Placental epithelial cell (primary cell): ENCODE measurements around the gene STX19. TPM values are rescaled to one million over a fixed set of nuclear protein-coding genes. Genes with fewer than 3 reads are reported as not detected.

Experiments
- small RNA-seq: library from RNA; depleted of rRNA; stranded (forward); fragments of <200 nt; gene quantifications from one replicate; pipeline ENCODE3, GENCODE V24; 2012
- total RNA-seq: library from RNA; depleted of rRNA; stranded (reverse); fragments of >200 nt; gene quantifications from 2 replicates; pipeline ENCODE4 v1.2.3, GENCODE V29; 2012

Gene STX19
- total RNA-seq: 0.79 and 1.2 TPM in 2 replicates

DNA sequence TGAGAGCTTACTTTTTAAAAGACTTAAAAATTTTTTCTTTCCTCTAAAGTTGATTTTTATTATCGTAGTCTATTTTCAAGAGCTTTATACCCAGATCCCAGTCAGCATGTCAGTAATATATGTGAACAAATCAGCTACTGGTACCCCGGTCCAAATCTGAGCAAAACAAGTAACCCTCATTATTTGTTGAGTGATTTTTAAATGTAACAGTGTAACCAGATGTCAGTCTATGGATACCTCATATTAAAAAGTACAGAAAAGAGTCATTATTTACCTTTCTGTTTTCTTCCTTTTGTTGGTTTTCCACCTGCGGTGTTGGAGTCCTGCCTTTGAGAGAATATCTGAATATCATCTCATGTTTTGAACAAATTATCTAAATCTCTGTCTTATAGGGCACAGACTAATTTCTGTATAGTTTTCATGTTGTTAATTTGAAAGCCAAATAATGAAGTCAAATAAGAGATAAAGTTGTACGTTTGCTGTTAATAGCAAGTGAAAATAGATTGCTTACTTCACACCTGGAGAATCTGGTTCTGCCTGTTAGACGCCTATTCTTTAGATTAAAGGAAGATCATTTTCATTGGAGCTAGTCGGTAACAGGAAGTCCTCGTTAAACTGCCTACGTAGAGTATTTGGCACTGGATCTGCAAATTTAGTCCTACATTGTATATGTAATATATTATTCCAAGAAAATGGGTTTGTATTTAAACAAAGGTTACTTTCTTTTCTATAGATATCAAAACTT, at the start of gene STX19:
TSS of gene STX19 (minus strand) at position 505 of the 745 bp plus-strand sequence. CDS start 13,328 bp downstream, outside the sequence.

DNA sequence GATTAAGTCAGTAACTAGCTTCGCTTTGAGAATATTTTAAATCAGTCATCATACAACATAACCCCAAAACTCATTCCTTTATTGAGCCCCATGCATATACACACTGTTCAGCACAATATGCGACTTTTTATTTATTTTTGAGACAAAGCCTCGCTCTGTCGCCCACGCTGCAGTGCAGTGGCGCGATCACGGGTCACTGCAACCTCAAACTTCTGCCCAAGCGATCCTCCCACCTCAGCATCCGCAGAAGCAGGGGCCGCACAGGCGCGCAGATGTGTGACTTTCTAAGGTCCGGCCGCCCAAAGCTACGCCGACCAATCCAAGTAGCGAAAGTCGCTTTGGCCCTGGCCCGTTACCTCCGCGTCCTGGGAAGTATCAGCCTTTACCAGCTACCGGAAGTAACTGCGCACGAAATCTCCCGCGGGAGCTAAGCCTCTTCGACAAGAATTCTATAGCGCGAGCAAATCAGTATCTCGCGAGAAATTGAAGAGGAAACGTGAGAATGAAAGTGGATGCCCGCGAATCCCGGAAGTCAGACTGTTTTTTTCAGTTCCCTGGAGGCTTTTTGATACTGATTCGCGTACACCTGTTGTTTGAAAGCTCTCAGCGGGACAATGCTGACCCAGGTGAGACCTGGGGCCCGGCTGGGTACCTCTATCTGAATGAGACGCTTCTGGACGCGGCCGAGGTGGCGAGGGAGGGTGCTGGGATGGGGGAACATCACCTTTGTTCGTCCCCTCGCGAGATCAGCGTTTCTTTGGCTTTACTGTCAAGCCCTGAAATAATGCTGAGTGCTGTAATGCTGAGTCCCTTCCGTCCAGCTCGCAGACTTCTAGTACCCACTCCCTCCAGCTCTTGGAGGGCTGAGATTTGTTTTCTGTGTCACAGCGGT, 34.4 kb upstream of the STX19 start, which contains the start of the genes DHFR2 and NSUN3:
TSS of gene DHFR2 (minus strand) at position 404 of the 892 bp plus-strand sequence. CDS start 1,405 bp downstream, outside the sequence.
TSS of gene NSUN3 (plus strand) at position 549 of the 892 bp plus-strand sequence. CDS start at position 615, 66 bp downstream.

DNA sequence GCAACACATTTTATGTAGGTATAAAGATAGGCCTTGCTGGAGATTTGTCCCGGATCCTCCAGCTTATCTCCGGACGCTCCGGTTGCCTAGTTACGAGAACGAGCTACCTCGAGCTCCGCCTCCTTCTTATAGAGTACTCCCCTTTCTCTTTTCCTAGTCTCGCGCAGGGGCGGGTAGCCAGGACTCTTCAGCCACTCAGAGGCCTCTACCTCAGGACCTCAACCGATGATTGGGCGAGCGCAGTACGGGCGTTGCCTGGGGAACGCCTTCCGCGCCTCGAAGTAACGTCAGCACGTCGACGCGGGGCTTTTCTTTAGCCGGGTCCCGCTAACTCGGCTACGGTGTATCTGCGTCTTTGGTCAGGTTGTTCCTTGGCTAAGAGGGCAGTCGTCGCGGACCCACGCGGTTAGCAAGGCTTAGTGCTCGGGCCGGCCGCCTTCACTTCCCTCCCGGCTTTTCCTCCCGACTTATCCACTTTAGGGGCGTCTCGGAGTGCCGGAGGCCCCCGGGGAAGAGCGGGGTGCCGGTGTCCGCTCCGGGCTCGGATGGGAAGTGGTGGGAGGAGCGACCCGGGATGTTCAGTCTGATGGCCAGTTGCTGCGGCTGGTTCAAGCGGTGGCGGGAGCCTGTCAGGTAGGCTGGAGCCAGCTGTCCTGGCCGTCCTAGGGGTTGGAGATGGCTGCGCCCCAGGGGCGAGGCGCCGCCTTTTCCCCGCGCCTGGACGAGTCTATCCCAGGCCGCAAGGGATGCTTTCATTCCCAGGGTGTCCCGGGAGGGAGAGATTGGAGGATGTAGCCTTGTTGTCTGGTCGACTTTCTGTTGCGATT, 48.3 kb downstream of the STX19 start, which contains the start of gene ARL13B:
TSS of gene ARL13B (plus strand) at position 306 of the 827 bp plus-strand sequence. CDS start at position 575, 269 bp downstream.

GRCh38 chr3:93973131-93974126, 55.0 kb downstream of the STX19 start, which contains the start of gene PROS1:
PROS1 (minus strand) TSS chr3:93973896; CDS start chr3:93973749, 147 bp downstream.

Small RNA genes lying within 50 kb of the gene (small RNA-seq; reads per million reads assigned to genes)
- gene RF00019 (not detected), gene RNU6-511P (not detected)

Other genes starting within 250 kb of the STX19 start
- gene PROS1, start 54.7 kb downstream of the STX19 start, total RNA-seq: 5.0 and 7.5 TPM in 2 replicates
- gene ARL13B, start 48.4 kb downstream of the STX19 start, total RNA-seq: 3.9 and 4.7 TPM in 2 replicates
- 2.6 and 5.1 TPM in 2 replicates for gene DHFR2, start 34.3 kb upstream of the STX19 start, total RNA-seq
- 7.5 and 12.3 TPM in 2 replicates for gene NSUN3, start 34.5 kb upstream of the STX19 start, total RNA-seq